T1000 (cell line): Measurements from ENCODE around the gene CYTH3.
"Not testable (repeated sequence)": the region's sequence is repeated elsewhere in the genome, so short reads cannot be mapped to it uniquely, and the experiment has no call there.

Source experiments
- DNase-seq: peaks from one replicate; lab custom pipeline; 2025; ENCODE audit warnings: mixed read lengths; lab: John Stamatoyannopoulos, UW

The CYTH3 gene

DNA sequence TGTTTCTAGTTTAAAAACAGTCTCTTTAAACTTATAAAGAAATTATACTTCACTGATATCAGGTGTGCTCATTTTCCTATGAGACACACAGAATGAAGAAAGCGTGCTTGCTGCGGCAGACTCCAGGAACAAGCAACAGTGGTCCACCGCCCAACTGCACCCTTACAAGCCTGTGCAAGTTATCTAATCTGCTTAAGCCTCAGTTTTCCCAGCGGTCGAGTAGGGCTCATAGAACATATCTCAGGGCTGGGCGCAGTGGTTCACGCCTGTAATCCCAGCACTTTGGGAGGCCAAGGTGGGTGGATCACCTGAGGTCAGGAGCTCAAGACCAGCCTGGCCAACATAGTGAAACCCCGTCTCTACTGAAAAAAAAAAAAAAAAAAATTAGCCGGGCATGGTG lies 43.1 kb downstream of the CYTH3 start:
- not testable (repeated sequence) for DNase-seq

DNA sequence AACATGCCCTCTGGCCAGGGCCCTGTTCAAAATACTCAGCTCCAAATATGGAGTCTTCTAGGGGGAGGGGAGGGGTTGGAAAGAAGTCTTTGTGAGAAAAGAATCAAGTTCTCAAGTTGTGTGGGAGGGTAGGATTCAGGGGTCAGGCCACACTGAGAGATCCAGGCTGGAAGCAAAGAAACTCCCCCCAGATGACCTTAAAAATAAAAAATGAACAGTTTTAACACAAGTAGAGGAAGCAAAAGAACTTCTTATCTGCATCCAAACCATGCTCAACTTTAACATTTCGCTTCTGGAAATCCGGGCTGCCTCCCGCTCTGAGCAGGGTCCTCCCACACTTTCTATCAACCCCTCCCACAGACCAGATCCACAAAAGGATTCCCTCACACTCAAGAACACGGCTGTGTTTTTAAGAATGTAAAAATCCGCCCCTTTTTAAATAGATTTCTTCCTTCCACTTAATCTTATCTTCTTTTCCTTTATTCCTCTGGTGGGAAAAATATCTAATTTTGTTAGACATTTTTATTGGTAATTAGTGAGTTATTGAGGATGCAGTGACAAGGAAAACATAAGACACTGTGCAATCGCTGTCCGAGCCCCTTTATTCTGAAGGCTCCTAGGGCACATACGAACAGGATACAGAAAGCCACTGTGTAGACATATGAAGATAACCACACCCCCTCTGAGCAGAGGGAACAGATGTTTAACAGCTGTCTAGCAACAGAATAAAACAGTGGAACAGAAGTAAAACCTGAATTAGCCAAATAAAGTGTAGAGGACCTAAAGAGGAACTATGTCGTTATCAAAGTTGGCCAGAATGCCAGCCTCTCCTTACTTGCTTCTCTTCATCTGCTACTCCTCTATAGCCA lies 43.8 kb downstream of the CYTH3 start:
- no peak for DNase-seq

DNA sequence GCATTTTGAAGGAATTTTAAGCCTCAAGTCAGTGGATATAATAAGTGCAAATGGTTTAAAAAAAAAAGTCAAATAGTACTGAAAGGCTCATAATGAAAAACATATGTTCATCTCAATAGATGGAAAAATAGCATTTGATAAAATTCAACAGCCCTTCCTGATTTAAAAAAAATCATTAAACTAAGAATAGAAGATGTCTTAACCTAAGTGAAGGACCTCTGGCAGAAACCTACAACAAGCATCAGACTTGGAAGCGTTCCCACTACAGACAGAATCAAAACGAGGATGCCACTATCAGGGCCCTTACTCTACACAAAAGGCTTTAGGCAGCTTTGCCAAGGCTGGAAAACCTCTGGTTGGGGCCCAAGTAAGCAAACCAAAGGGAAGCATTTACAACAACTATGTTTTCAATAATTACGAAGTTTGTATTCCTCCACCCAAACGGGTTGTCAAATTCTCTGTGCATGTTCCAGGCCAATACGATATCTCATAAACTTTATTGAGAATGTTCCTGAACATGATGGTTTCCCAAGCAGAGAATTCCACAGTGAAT lies 45.1 kb downstream of the CYTH3 start:
- DNase-seq: no peak

DNA sequence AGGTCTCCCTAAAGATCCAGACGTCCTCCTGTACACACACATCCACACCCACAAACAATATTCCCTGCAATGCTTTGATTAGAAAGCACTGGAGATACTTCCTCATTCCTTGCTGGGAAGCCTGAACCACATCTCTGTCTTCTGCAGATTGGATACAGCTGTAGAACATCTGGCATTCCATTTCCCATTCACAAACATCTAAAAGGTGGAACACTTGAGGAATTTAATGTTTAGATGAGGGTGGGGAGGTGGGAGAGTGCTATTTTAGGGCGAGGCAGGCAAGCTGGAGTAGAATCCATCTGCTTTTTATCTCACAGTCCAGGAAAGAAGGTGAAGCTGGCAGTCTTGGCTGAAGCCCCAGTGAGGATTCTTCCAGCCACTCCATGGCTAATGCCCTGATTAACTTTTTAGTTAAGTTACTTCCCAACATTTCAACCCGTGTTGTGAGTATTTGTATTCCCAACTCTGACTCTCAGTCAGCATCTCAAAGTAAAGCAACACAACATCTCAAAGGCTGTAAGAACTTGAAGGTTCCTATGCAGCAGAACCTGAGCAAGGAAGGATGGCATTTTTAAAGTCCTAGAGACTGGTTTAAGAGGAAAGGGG lies 46.1 kb downstream of the CYTH3 start:
- DNase-seq: no peak

DNA sequence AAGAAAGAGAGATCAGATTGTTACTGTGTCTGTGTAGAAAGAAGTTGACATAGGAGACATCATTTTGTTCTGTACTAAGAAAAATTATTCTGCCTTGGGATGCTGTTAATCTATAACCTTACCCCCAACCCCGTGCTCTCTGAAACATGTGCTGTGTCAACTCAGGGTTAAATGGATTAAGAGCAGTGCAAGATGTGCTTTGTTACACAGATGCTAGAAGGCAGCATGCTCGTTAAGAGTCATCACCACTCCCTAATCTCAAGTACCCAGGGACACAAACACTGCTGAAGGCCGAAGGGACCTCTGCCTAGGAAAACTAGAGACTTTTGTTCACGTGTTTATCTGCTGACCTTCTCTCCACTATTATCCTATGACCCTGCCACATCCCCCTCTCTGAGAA lies 49.0 kb downstream of the CYTH3 start:
- not testable (repeated sequence) for DNase-seq

DNA sequence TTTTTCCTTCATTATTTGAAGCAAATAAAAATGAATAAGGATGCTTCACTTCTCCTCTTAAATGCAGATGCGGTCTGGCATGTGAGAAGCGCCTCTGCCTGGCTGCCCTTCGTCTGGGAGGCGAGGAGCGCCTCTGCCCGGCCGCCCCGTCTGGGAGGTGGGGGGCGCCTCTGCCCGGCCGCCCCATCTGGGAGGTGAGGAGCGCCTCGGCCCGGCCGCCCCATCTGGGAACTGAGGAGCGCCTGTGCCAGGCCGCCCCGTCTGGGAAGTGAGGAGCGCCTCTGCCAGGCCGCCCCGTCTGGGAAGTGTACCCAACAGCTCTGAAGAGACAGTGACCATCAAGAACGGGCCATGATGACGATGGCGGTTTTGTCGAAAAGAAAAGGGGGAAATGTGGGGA lies 49.4 kb downstream of the CYTH3 start:
- DNase-seq: not testable (repeated sequence)

DNA sequence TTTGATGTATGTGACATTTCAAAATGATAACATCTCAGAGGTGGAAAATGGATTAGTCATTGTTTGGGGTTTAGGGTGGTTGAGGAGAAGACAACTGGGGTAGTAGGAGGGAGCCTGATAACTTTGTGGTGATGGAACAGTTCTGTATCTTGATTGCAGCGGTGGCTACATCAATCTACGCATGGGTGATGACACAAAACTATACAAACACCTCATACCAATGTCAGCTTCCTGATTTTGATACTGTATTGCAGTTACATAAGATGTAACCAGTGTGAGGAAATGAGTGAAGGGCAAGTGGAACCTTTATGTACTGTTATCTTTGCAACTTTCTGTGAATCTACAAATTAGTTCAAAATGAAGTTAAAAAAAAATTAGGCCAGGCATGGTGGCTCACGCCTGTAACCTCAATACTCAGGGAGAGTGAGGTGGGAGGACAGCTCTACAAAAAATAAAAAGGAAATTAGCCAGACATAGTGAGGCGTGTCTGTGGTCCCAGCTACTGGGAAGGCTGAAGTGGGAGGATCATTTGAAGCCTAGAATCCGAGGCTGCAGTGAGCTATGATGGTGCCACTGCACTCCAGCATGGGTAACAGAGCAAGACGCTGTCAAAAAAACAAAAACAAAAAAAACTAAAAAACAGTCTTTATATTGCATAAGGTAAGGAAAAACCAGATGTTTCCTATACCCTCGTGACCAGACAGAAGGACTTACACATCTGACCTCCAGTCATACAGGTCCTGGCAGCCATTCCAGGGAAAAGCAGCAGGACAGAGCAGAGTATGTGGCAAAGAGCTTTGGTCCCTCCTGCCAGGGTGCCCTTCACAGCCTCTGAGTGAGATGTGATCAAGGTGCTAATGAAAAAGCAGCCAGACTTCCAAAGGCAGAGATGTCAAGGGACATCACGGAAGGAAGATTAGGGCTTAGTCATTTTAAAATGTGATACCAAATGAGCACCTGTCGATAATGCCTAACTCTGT lies 50.8 kb downstream of the CYTH3 start:
- no peak for DNase-seq

DNA sequence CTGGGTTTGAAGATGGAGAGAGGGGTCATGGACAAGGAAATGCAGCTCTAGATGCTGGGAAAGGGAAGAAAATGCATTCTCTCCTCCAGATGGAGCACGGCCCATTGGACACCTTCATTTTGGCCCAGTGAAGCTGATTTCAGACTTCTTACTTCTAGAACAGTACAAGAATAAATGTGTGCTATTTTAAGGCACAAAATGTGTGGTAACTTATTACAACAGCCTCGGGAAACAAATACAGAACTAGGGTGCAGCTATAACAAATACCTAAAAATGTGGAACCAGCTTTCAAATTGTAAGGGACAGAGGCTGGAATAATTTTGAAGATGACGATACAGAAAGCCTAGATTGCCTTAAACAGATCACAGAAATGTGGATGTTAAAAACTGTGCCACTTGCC lies 54.1 kb downstream of the CYTH3 start:
- DNase-seq: no peak

DNA sequence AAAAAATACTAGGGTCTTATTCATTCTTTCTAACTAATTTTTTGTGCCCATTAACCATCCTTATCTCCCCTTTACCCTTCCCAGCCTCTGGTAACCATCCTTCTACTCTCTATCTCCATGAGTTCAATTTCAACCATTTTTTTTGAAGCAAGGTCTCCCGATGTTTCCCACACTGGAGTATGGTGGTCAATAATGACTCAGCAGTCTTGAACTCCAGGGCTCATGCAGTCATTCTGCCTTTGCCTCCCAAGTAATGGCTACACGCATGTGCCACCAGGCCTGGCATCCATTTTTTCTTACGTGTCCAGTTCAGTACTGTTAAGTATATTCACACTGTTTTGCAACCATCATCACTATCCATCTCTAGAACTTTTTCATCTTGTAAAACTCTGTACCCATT lies 60.4 kb downstream of the CYTH3 start:
- DNase-seq: no peak

DNA sequence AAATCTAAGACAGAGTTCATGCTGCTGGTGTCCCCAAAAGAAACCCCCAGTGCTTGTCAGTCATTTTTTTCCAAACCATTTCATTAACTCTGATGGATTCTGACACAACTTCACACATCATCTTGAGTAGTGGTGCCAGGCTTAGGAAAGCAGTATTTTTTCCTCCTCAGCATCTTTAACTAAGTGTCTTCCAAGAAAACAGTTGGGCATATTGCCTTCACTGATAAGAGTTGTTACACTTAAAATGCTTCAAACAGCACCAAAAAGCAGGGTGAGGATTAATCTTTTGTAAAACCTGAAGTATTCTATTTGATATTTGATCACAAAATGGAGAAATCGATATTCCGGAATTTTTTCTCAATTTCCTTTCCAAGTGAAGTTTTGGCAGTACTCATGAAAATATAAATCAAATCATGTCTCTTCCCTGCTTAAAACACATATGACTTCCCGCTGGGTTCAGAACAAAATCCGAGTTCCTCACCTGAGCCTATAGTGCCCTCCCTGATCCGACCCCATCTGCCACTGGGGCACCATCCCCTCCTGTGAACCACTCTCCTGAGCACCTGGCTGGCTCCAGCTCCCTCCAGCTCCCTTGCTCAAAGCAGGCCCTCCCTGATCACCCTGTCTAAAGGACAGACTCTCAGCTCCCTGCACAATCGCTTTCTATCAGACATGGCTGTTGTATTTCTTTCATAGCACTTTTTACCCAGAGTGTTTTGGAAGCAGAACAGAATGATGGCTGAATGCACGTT lies 61.6 kb downstream of the CYTH3 start:
- no peak for DNase-seq

DNA sequence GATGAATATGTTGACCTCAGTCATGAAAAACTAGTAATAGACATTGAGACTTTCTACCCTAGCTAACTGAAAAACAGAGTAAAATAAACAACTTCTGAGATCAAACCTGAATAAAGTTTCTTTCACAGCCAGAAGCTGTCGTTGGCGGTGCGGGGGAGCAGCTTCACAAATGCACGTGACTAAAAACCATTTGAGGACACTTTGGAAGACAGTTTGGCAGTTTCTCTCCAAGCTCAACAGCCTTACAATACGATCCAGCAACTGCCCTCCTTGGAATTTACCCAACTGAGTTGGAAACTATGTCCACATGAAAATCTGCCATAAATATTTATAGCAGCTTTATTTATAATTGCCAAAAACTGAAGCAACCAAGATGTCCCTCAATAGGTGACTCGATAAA lies 63.1 kb downstream of the CYTH3 start:
- no peak for DNase-seq

DNA sequence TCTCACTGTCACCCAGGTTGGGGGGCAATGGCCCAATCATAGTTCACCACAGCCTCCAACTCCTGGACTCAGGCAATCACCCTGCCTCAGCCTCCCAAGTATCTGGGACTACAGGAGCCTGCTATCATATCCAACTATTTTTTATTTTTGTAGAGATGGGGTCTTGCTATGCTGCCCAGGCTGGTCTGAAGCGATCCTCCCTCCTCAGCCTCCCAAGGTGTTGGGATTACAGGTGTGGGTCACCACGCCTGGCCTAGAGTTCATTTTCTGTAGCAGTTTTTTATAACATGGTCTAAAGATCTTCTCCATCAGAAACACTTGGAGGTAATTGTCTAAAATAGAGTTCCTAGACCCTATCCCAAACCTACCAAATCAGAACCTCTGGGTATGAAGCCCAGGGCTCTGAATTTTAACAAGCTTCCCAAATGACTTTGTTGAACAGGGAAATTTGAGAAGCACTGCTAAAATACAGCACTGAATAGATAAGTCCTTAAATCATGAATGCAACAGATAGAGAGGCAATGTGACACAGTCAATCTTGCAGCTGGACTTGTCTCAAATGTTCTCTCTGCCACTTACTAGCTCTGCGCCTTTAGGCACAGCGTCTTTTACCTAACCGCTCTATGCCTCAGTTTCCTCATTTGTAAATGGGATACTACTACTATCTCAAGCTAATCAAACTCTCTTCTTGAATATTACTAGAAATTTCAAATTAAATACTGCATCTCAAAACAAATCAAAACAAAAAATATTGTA lies 63.7 kb downstream of the CYTH3 start:
- no peak for DNase-seq

DNA sequence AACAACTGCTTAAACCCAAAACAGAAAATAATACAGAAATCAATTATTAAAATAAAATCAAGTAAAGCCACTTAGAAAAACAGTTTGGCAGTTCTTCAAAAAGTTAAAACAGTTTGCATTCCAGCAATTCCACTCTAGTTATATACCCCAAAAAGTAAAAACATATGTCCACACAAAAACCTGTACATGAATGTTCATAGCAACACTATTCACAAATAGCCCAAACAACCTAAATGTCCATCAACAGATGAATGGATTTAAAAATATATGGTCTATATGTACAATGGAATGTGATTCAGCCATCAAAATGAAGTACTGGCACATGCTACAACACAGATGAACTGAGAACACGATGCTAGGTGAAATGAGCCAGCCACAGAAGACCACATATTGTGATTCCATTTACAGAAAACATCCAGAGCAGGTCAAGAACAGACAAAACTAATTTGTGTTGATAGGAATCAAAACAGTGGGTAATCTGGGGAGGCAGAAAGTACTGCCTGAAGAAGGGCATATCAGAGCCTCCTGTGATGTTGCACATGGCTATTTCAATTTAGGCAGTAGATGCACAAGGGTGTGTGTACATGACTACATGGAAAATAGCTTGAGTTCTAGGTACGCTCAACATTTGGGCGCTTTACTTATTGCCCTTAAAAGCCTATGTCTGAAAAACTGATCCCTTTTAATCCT lies 66.3 kb downstream of the CYTH3 start:
- no peak for DNase-seq

DNA sequence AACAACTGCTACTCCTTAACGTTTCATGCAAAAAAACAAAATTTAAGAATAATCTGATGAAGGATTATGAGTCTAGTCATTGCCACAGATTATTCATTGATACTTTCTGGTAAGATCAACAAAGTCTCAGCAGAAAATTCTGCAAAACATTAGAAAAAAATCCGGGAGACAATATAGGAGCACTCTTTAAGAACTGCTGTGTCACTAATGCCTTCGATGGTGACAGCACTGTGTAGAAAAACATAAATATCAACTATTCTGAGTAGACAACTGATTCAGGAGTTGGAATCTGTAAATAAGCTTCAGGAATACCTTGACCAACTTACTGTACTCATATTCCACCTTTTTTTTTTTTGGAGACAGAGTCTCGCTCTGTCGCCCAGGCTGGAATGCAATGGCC lies 69.0 kb downstream of the CYTH3 start:
- DNase-seq: no peak

DNA sequence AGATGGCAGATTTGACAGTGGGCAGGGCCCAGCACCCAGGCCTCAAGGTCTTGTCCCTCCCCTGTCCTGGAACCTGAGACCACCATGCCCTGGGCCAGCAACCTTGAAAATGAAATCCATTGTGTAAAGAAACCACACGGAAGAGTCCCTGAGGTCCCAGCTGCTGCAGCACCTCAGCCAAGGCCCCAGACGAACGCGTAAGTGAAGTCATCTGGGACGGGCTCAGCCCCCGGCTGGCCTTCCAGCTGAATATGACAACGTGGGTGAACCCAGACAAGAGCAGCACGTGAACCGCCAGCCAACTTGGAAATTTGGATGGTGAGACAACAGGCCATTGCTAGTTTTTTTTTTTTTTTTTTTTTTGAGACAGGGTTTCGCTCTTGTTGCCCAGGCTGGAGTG lies 70.3 kb downstream of the CYTH3 start:
- DNase-seq: no peak

DNA sequence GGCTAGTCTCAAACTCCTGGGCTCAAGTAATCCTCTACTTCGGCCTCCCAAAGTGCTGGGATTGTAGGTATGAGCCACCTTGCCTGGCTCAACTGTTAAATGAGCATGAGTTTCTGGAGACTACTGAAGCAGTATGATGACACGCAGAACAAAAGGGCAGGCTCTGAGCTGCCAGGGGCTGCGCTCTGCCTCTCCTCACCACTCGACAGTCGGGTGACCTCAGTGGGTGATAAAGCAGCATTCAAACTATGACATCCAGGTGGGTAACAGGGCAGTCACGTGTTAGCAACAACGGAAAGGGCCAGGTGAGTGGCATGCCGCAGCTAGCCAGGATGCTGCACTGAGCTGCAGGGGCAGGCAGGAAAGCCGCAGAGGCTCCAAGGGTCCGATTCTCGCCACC lies 71.5 kb downstream of the CYTH3 start:
- DNase-seq: no peak

DNA sequence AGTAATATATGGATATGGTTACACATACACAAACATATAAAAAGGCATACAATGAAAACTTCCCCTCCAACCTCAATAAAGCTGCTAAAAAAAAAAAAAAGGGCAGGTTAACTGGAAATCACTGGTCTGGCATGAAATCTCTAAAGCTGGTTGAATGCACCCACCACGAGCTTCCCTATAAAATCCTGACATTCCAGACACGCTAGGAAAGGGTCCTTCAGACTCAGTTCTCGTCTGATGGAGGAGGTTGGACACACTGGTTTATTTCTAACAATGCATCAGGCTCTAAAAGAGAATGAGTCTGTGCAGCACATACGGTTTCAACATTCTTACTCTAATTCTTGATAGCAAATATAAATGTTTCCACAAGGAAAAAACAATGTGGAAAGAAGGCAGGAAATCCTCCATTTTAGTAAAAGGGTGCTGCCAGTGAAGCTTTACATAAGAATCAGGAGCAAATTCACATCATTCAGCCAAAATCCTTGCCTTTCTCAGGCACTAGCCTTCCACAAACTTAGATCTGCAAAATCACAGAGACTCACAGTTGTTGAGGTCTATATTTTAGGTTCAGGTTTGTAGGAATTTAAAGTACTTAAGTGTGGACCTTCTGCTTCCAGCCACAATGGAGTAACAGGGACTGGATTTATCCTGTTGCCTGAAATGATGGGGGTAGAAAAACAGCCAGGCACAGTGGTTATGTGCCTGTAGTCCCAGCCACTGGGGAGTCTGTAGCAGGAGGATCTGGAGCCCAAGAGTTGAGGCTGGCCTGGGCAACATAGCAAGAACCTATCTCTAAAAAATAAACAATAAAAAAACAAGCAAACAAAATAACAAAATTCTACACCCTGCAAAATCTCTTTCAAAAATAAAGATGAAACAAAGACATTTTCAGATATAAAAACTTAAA lies 73.5 kb downstream of the CYTH3 start:
- DNase-seq: no peak

DNA sequence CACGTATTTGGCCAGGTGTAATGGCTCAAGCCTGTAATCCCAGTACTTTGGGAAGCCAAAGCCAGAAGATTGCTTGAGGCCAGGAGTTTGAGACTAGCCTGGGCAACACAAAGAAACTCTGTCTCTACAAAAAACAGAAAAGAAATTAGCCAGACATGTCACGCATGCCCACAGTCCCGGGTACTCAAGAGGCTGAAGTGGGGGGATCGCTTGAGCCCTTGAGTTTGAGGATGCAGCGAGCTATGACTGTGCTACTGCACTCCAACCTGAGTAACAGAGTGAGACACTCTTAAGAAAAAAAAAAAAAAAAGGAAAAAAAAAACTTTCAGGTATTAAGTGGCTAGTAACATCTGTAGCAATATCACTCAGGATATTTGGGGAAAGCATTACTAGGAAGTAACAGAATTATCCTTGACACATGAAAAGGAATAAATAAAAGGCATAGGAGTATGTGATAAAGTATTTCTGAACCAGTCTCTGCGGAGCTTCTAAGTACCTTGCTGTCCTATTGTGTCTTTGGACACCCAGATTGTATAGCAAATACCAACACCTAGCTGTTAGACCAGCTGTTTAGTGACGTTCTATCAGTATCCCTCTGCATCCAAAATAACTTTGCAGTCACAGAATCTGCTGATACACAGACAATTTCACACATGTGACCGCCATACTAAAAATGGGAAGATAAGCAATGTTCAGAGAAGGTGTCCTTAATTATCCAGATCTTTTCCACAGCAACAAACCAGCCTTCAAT lies 74.4 kb downstream of the CYTH3 start:
- no peak for DNase-seq
